GM21576 (cell line): Measurements from ENCODE around the gene PLEKHS1.
"Not testable (repeated sequence)": the region's sequence is repeated elsewhere in the genome, so short reads cannot be mapped to it uniquely, and the experiment has no call there.

Experiments used
- ATAC-seq: cut with Tn5 transposase; IDR thresholded peaks from one replicate; pipeline ENCODE4 v1.9.1; 2021; ENCODE audit warnings: mild to moderate bottlenecking, moderate library complexity; ENCODE audit not compliant: unreplicated experiment

The PLEKHS1 gene

GRCh38 chr10:113739577-113739976 lies 11.9 kb upstream of the PLEKHS1 start:
- no peak for ATAC-seq

GRCh38 chr10:113740850-113741249 lies 10.6 kb upstream of the PLEKHS1 start:
- no peak for ATAC-seq

- no peak for ATAC-seq
Observed at GRCh38 chr10:113742466-113742865, 9.0 kb upstream of the PLEKHS1 start.

- ATAC-seq: no peak
Observed at GRCh38 chr10:113743594-113743993, 7.9 kb upstream of the PLEKHS1 start.

GRCh38 chr10:113745374-113745773 lies 6.1 kb upstream of the PLEKHS1 start:
- no peak for ATAC-seq

GRCh38 chr10:113746217-113746957 lies 5.1 kb upstream of the PLEKHS1 start:
- ATAC-seq: no peak

- ATAC-seq: no peak
Observed at GRCh38 chr10:113752553-113752952, 1.1 kb downstream of the PLEKHS1 start.

GRCh38 chr10:113753020-113753692 lies 1.7 kb downstream of the PLEKHS1 start:
- no peak for ATAC-seq

GRCh38 chr10:113754125-113754524 lies 2.6 kb downstream of the PLEKHS1 start:
- ATAC-seq: no peak

GRCh38 chr10:113754768-113755167 lies 3.3 kb downstream of the PLEKHS1 start:
- no peak for ATAC-seq

- no peak for ATAC-seq
Observed at GRCh38 chr10:113756940-113757543, 5.6 kb downstream of the PLEKHS1 start.

GRCh38 chr10:113762083-113762482 lies 10.6 kb downstream of the PLEKHS1 start:
- ATAC-seq: no peak

GRCh38 chr10:113764582-113764981 lies 13.1 kb downstream of the PLEKHS1 start:
- no peak for ATAC-seq

- ATAC-seq: no peak
Observed at GRCh38 chr10:113765910-113766309, 14.4 kb downstream of the PLEKHS1 start.

GRCh38 chr10:113767222-113767621 lies 15.7 kb downstream of the PLEKHS1 start:
- ATAC-seq: no peak

GRCh38 chr10:113770346-113770745 lies 18.9 kb downstream of the PLEKHS1 start:
- ATAC-seq: no peak

GRCh38 chr10:113771131-113771530 lies 19.6 kb downstream of the PLEKHS1 start:
- not testable (repeated sequence) for ATAC-seq

GRCh38 chr10:113775686-113776294 lies 24.3 kb downstream of the PLEKHS1 start:
- no peak for ATAC-seq

GRCh38 chr10:113776553-113776952 lies 25.1 kb downstream of the PLEKHS1 start:
- ATAC-seq: no peak

- no peak for ATAC-seq
Observed at GRCh38 chr10:113780681-113781250, 29.3 kb downstream of the PLEKHS1 start.

- ATAC-seq: no peak
Observed at GRCh38 chr10:113782367-113782766, 30.9 kb downstream of the PLEKHS1 start.
